ENCODE measurements around the gene PDZD7.

PDZD7 gene
- 1.5 to 2.7 reads per million in 2 donors for total RNA-seq

DNA sequence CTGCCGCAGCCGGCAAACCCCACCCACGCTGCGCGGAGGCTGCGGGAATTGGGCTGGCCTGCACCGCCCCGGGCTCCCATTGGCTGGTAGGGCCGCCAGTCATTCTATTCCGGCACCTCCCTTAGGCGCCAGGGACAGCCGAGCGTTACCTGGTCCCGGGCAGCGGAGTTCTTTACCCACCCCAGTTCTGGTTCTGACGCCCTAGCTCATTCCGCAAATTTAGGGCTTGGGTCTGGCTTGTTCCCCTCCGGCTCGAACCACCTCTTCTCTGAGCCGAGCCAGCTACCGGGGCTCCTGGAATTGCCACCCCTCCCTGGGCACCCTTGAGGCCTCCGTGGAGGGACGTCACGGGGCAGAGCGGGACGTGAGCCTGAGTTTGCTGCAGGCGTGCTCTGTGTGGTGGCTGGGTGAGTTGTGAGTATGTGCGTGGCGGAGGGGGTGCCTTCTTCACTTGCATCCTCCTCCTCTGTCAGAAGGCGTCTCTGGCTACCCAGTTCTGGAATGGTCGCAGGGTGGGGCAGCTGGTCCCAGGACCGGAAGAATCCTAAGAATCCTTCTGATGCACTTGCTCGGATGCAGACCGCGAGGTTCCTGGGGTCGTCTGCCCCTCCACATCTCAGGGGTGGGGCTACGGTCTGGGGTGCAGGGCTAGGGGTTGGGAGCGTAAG is at the start of gene PDZD7, which contains the start of gene SFXN3:
TSS of gene PDZD7 (minus strand) at position 2 of the 668 bp plus-strand sequence. CDS start 910 bp downstream, outside the sequence.
TSS of gene SFXN3 (plus strand) at position 107 of the 668 bp plus-strand sequence. CDS start 3,461 bp downstream, outside the sequence.
- DNase-seq: peak; percentile 96

GRCh38 chr10:101079874-101080273 is 48.9 kb upstream of the PDZD7 start:
- DNase-seq: no peak

DNA sequence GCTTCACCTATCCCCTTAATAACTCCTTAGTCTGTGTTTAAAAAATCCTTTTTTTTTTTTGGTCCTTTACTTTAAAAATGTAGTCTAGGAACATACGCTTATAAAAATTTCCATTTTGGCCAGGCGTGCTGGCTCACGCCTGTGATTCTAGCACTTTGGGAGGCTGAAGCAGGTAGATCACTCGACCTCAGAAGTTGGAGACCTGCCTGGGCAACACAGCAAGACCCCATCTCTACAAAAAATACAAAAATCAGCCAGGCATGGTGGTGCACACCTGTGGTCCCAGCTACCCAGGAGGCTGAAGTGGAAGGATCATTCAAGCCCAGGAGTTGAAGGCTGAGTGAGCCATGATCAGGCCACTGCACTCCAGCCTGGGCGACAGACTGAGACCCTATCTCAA is 45.7 kb upstream of the PDZD7 start:
- DNase-seq: no peak

DNA sequence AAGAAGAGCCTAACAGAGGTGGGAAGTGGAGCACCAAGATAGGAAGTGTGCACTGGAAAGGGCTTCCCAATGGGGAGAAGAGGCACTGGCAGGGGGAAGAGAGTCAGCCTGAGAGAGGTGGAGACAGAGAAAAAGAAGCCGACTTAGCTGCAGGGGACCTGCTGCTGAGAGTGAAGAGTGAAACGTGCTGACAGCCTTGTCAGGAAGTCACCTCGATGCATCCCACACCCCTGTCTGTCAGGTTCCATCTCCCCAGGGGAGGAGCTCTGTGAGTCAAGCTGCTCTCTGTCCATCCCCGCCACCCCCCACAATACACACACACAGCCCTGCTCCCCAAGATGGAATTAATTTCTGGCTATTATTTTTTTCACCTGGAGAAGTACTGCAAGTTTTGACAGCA is 44.8 kb upstream of the PDZD7 start:
- DNase-seq: no peak

DNA sequence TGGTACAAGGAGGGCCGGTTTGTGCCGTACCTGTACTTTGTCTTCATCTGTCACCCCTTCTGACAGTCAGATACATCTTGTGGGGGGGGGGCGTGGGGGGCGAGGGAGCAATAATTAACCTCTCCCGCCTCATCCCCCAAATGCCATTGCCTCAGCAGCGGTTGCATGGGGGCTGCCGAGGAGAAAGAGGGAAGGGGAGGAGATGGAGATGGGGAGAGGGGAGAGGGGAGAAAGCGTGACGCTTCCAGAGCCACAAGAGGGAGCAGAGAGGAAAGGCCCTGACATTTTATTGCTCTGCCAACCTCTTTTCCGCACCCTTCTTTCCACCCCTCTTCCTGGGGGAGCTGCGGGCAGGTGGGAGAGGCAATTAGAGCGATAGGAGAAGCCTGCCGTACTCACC is 42.7 kb upstream of the PDZD7 start:
- DNase-seq: no peak

GRCh38 chr10:101072923-101073322 is 42.0 kb upstream of the PDZD7 start:
- no peak for DNase-seq

GRCh38 chr10:101071885-101072433 is 41.0 kb upstream of the PDZD7 start:
- DNase-seq: no peak

DNA sequence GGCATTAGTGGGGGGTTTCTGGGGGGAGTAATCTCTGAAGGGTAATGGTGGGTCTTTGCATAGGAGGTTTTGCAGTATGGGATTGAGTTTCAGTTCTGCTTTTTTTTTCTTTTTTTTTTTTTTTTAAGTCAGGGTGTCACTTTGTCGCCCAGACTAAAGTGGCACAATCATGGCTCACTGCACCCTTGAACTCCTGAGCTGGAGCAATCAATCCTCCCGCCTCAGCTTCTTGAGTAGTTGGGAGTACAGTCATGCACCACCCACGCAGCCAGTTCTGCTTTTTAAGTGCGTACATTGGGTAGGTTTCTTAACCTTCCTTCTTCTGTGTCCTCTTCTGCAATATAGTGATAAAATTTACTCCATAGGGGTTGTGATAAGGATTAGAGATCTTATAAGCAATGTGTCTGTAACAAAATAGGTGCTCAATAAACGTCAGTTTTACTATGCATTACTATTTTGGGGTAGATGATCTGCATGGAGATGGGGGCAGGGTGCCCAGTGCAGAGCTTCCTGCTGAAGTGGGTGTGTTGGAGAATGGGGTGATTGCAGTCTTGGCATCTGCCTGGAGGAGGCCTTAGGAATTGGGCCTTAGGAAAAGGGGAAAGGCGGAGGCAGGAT is 40.4 kb upstream of the PDZD7 start:
- no peak for DNase-seq

- DNase-seq: no peak
Observed at GRCh38 chr10:101070098-101070497, 39.2 kb upstream of the PDZD7 start.

- DNase-seq: no peak
Observed at GRCh38 chr10:101069441-101069840, 38.5 kb upstream of the PDZD7 start.

- DNase-seq: peak; percentile 67
Observed at GRCh38 chr10:101067356-101068083, 36.6 kb upstream of the PDZD7 start.

DNA sequence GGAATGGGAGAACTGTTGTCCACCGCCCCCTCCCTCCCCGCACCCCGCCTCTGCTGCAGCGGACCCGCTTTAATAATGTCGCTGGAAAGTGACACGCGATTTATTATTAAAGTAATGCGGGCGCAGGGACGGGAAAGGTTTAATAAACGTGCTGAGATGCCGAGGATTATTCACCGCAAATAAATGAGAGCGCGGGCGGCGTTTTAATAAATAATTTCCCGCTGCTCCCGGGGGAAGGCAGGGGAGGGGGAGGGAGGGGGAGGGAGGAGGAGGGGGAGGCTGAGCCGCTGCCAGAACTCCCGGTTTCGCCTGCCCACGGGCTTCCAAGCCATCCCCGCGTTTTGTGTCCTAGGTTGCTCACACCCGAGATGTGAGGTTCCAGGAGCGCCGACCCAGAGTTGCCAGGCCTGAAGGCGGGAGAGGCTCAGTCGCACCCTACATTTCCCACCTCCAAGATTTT is 36.0 kb upstream of the PDZD7 start:
- DNase-seq: no peak

GRCh38 chr10:101066146-101066895 is 35.4 kb upstream of the PDZD7 start:
- peak; percentile 35 for DNase-seq

DNA sequence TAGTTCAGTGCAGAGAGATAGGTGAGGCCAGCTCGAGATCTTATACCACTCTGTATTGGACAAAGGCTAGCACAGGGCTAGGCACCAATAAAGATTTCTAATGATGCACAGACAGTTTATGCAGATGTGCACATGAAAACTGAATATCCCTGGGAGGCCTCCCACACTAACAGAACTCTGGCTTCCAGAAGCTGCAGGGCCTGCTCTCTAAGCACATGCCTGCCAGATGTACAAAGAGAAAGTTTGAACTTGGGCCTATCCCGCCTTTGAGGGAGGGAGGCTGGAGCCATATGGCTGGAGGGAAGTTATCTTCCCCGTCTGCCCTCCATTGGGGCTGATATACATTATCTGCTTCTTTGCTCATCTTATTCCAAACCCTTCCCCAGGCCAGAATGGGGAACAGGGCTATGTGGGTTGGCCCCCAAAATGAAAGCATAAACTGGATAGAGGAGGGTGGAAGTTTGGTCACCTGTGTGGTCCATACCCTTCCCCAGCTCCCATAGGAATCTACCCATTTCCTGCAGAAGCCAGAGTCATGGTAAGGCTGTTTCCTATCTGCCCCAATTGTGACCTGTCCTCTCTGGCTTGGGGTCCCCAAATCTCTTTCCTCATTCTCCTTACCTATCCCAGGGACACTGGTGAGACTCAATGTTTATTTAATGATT is 34.7 kb upstream of the PDZD7 start:
- no peak for DNase-seq

DNA sequence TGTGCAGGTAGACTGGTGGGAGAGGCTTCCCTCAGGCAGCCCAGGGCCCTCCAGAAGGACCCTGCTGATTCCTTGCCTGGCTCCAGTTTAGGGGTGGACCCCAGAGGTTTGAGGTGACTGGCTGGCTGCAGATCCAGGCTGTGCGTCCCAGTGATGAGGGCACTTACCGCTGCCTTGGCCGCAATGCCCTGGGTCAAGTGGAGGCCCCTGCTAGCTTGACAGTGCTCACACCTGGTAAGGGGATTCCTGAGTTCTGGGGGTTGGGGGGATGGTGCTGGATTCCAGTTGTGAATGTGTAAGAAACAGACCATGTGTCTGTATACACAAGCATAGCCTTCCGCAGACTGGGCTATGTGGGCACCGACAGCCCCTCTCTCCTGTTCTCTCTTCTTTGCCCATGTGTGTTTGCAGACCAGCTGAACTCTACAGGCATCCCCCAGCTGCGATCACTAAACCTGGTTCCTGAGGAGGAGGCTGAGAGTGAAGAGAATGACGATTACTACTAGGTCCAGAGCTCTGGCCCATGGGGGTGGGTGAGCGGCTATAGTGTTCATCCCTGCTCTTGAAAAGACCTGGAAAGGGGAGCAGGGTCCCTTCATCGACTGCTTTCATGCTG is 33.6 kb upstream of the PDZD7 start:
- no peak for DNase-seq

GRCh38 chr10:101063548-101064414 is 32.9 kb upstream of the PDZD7 start:
- no peak for DNase-seq

- no peak for DNase-seq
Observed at GRCh38 chr10:101063050-101063525, 32.2 kb upstream of the PDZD7 start.

- DNase-seq: peak; percentile 36
Observed at GRCh38 chr10:101062232-101063049, 31.5 kb upstream of the PDZD7 start.

- DNase-seq: no peak
Observed at GRCh38 chr10:101061624-101062231, 30.8 kb upstream of the PDZD7 start, which contains the start of gene KAZALD1. Gene KAZALD1, plus strand, starts transcription at chr10:101061989. Its CDS starts 604 bp downstream, at chr10:101062593.

Measured in T-helper 9 cell (primary cell).